Glutamatergic neuron (in vitro differentiated cells): ENCODE results near the gene TAX1BP1. TPM values are rescaled to one million over a fixed set of nuclear protein-coding genes. Genes with fewer than 3 reads are reported as not detected.

Source experiments
- DNase-seq: peaks from one replicate; pipeline ENCODE4 v3.0.0; 2022
- H3K27ac Mint-ChIP-seq: one replicate; pipeline ENCODE4 v1.8.0; 2020; ENCODE audit warnings: mild to moderate bottlenecking, mixed read lengths, inconsistent platforms; ENCODE audit not compliant: unreplicated experiment
- H3K27me3 Mint-ChIP-seq: one replicate; pipeline ENCODE4 v1.8.0; 2020; ENCODE audit warnings: mild to moderate bottlenecking, moderate library complexity, mixed read lengths, inconsistent platforms; ENCODE audit not compliant: unreplicated experiment
- H3K36me3 Mint-ChIP-seq: one replicate; pipeline ENCODE4 v1.8.0; 2020; ENCODE audit warnings: mild to moderate bottlenecking, mixed read lengths, inconsistent platforms; ENCODE audit not compliant: unreplicated experiment
- H3K4me1 Mint-ChIP-seq: one replicate; pipeline ENCODE4 v1.8.0; 2020; ENCODE audit warnings: mild to moderate bottlenecking, low read depth, mixed read lengths, inconsistent platforms; ENCODE audit not compliant: unreplicated experiment
- H3K4me3 Mint-ChIP-seq: one replicate; pipeline ENCODE4 v1.8.0; 2020; ENCODE audit warnings: mild to moderate bottlenecking, mixed read lengths, inconsistent platforms; ENCODE audit not compliant: unreplicated experiment
- H3K9me3 Mint-ChIP-seq: one replicate; pipeline ENCODE4 v1.8.0; 2020; ENCODE audit warnings: mild to moderate bottlenecking, moderate library complexity, mixed read lengths, inconsistent platforms; ENCODE audit not compliant: unreplicated experiment
- CTCF ChIP-seq: fragments of 200-600 bp; sonication (generic); IDR thresholded peaks from one replicate; pipeline ENCODE4 v1.5.0; 2021; ENCODE audit not compliant: partially characterized antibody, unreplicated experiment
- total RNA-seq: library from RNA; stranded (reverse); fragmentation: NEBNext Ultra II Directional; extraction: Animal tissue kit (Norgen Biotek cat#: 25700); gene quantifications from one replicate; pipeline ENCODE4 v1.2.1, GENCODE V29; 2021; ENCODE audit not compliant: unreplicated experiment

The TAX1BP1 gene
- total RNA-seq, 1 donor from 2014 or later: 103 TPM

DNA sequence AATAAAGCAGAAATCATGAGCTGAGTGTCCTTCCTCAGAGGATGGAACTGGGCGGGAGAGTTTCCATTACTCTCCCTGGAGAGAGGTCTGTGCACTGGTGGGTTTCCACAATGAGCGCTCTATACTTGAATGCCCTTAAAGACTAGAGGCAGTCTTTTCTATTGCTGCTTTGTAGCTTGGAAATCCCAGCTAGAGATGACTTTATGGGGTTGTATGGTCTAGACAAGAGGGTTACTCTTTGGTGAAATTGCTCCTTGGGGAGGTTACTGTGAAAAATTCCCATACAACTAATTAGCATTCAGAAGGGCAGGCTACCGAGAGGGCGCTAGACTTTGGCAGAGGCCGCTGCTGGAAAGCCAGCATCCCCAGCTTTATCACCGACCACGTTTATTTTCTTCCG is 136.8 kb downstream of the TAX1BP1 start:
- no peak for TF ChIP-seq CTCF
- no peak for DNase-seq
- Mint-ChIP-seq H3K9me3 (no peaks in the 10 kb centered on the region), H3K4me3 (no peak overlapping the region), H3K27ac (no peak overlapping the region), H3K27me3 (no peaks in the 10 kb centered on the region), H3K36me3 (peaks cover 8% of the 10 kb centered on the region), H3K4me1 (peaks cover 9% of the 10 kb centered on the region)

Other genes with a start within 250 kb of the TAX1BP1 start
- 10.3 TPM for gene HIBADH, start 77.3 kb upstream of the TAX1BP1 start, total RNA-seq